PC-9 (cell line): ENCODE results near the gene ACP6.

Experiments used
- EZH2 ChIP-seq: fragments of 200-600 bp; sonication (generic); IDR thresholded peaks from 2 replicates; pipeline ENCODE4 v1.8.0; 2017; ENCODE audit warnings: antibody characterized with exemption, low read depth
- TF ChIP-seq, protein P1 (sequence below): fragments of 200-600 bp; sonication (generic); conservative IDR thresholded peaks from 2 replicates; pipeline ENCODE4 v1.6.1; 2017; ENCODE audit warnings: mixed run types, antibody characterized with exemption, mild to moderate bottlenecking, moderate library complexity

DNA sequence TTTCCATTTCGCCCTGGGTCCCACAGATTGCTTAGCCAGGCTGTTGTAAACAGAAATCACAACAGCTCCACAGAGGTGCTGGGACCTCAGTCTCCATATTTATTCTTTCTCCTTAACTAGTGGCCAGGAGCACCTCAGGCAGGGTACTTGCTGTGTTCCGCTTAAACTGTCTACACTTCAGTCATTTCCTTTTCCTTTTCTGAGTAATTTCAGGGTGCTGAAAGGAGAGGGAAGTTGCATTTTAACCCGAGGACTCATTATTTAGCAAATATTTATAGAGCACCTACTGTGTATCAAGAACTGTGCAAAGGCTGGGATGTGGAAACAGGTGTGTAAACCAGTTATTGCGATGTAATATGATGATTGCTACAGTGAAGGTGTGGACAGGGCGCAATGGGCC lies 41.9 kb downstream of the ACP6 start:
- TF ChIP-seq, protein P1, sequence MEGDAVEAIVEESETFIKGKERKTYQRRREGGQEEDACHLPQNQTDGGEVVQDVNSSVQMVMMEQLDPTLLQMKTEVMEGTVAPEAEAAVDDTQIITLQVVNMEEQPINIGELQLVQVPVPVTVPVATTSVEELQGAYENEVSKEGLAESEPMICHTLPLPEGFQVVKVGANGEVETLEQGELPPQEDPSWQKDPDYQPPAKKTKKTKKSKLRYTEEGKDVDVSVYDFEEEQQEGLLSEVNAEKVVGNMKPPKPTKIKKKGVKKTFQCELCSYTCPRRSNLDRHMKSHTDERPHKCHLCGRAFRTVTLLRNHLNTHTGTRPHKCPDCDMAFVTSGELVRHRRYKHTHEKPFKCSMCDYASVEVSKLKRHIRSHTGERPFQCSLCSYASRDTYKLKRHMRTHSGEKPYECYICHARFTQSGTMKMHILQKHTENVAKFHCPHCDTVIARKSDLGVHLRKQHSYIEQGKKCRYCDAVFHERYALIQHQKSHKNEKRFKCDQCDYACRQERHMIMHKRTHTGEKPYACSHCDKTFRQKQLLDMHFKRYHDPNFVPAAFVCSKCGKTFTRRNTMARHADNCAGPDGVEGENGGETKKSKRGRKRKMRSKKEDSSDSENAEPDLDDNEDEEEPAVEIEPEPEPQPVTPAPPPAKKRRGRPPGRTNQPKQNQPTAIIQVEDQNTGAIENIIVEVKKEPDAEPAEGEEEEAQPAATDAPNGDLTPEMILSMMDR: no peak
- no peak for TF ChIP-seq EZH2
